ENCODE measurements around the gene RPS6KA2.

- TF ChIP-seq, protein P1, sequence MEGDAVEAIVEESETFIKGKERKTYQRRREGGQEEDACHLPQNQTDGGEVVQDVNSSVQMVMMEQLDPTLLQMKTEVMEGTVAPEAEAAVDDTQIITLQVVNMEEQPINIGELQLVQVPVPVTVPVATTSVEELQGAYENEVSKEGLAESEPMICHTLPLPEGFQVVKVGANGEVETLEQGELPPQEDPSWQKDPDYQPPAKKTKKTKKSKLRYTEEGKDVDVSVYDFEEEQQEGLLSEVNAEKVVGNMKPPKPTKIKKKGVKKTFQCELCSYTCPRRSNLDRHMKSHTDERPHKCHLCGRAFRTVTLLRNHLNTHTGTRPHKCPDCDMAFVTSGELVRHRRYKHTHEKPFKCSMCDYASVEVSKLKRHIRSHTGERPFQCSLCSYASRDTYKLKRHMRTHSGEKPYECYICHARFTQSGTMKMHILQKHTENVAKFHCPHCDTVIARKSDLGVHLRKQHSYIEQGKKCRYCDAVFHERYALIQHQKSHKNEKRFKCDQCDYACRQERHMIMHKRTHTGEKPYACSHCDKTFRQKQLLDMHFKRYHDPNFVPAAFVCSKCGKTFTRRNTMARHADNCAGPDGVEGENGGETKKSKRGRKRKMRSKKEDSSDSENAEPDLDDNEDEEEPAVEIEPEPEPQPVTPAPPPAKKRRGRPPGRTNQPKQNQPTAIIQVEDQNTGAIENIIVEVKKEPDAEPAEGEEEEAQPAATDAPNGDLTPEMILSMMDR (IDR thresholded peaks at IDR 0.05; ENCODE audit: extremely low read depth in 1 of 2, insufficient read depth in 1 of 2, low read depth in 1 of 2, low read length in 2 of 2) = no peak
- TF ChIP-seq POLR2A (IDR thresholded peaks at IDR 0.05; ENCODE audit: low read depth, low read length) = no peak
- no peak for TF ChIP-seq GATA2 (IDR thresholded peaks at IDR 0.05; ENCODE audit: insufficient read depth, insufficient read length, low read depth, low read length)
- TF ChIP-seq, protein P2, sequence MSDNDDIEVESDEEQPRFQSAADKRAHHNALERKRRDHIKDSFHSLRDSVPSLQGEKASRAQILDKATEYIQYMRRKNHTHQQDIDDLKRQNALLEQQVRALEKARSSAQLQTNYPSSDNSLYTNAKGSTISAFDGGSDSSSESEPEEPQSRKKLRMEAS (IDR thresholded peaks at IDR 0.05; ENCODE audit: insufficient read depth, insufficient read length) = no peak
These were observed 55.9 kb downstream of the RPS6KA2 start for GRCh38 chr6:166570929-166571713.

Measured in endothelial cell of umbilical vein (primary cell).